Measurements from ENCODE around the gene CCDC63.

Gene CCDC63

DNA sequence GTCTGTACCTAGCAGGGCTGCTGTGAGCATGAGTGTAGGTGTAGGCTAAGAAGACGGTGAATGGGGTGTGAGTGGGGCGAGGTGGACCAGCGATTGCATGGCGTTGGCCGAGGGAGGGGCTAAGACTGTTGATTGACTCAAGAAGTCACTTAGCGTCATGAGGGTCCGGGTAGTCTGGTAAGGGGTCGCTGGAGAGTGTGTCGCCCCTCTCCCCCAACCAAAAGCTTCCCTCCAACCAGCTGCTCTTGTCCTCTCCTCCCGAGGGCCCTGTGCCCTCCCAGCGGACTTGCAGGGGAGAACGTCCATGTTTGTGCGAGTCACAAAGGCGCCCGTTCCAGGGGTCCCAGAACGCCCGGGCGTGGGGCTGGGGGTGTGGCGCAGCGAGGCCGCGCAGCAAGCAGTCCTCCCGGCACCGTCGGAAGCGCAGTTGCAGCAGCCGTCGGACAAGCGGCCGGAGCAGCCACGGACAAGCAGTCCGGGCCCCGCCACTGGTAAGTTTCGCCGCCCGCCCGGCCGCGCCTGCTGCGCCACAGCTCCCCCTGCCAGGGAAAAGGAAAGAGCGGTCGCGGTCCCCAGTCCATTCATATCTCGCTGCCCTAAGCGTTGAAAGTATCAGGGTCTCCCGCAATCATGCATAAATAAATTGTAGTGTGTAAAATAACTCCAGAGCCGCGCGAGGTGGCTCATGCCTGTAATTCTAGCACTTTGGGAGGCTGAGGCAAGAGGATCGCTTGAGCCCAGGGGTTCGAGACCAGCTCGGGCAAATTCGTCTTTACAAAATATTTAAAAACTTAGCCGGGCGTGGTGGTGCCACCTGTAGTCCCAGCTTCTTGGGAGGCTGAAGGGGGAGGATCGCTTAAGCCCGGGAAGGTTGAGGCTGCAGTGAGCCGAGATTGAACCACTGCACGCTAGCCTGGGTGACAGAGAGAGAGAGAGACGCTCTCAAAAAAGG lies at the start of gene CCDC63:
CCDC63 (plus strand) TSS at position 373 of the 952 bp plus-strand sequence. CDS start 5,968 bp downstream, outside the sequence.
- DNase-seq = peak; percentile 19

DNA sequence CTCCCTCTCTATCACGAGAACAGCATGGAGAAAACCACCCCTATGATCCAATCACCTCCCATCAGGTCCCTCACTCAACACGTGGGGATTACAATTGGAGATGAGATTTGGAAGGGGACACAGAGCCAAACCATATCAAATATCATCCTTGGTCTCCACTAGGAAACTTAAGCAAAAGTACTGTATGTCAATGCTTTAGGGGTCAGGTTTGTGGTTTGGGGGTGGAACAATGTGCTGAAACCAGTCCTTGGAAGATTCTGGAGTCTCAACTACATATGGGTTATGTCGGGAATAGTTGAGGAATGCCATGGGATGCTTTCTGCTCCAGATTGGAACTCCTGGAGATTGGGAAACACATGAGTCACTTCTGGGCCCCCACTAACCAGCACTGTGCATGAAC lies 48.3 kb upstream of the CCDC63 start:
- no peak for DNase-seq

DNA sequence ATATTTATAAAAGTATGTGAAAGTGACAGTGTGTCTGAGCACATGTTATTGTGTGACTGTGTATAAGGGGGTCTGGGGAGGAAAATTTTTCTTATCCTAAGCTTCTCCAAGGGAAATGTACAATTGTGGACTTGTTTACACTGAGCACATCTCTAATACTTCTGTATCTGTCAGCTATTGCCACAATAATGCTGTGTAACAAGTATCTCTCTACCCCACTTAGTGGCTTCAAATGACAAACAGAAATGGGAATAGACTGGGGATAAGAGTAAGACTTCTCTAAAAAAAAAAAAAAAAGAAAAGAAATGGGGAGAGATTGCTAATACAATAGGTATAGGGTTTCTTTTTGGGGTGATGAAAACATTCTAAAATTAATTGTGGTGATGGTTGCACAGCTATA lies 44.3 kb upstream of the CCDC63 start:
- DNase-seq = no peak

DNA sequence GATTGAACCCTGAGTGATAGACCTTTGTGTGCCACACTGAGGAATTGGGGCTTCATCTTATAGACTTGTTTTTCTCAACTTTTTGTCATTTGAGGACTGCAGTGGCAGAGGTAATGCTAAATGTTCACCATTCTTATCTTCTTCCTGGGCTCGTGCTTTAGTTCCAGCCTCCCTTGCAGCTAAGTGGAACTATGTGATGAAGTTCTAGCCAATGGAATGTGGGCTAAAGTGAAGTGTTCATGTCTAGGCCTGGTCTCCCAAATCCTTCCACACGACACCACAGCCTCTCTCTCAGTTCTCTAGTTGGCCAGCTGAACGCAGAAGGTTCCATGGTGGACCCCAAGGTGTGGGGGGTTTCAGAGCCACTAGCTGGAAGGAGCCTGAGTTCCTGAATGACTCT lies 42.4 kb upstream of the CCDC63 start:
- no peak for DNase-seq

DNA sequence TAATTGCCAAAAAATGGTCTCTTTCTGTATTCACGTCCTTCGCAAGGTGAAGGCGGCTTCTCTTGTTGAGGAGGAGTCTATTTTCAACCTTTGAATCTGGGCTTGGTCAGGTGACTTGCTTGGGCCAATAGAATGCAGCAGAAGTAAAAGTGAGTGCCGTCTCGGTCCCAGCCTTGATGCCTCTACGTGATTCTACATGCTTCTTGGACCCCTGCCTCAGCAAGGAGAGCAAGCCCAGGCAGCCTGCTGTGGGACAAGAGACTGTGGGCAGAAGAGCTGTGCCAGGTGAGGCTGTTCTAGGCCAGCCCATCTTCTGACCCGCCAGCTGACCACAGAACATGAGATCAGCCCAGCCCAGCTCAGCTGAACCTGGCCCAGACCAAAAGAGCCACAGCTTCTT lies 39.1 kb upstream of the CCDC63 start:
- DNase-seq = no peak

DNA sequence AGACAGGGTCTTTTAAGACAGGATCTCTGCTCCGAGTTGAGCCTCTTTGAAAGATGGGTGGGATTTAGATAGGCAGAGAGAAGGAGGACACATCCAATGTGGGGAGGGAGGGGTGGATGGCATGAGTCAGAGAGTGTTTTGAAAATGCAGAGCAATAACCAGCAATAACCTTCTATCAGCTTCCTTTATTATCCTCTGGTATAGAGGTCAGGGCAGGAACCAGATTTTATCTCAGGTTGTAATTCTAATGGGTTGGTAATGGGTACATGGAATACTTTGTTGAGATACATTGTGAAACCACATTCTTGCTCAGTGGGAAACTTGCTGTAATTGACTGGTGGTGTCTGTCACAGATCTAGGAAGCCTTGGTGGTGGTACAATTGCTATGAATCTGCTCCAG lies 37.6 kb upstream of the CCDC63 start:
- DNase-seq = no peak

DNA sequence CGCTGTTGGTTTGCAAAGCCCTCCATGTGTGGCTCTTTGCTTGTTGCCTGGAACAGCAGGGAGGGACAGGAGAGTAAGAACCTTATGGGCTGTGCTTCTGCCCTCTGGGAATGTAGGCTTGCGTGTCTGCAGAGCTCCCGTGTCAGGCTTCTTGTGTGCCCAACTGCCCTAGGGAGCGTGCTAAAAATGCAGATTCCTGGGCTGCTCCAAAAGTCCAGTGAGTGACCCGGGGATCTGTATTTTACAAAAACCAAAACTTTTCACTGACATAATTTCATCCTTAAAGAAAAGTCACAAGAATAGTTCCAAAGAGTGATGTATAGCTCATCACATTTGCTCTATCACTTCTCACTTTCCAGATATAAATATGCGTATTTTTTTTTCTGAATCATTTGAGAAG lies 34.8 kb upstream of the CCDC63 start:
- DNase-seq = no peak

DNA sequence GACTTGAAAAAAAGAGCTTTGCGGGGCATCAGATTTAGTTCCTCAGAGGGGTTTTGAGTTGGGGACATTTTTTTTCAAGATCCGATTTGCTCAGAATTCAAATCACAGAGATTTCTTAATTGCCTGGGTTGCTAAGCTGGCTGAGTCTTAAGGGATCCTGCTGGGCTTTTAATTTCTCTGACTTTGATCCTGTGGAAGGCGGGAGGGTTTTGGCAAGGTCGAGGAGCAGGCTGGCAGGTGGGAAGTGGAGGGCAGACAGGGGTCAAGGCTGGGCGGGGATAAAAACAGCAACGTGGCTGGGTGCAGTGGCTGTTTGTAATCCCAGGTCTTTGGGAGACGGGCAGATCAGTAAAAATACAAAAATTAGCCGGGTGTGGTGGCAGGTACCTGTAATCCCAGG lies 33.5 kb upstream of the CCDC63 start:
- no peak for DNase-seq

DNA sequence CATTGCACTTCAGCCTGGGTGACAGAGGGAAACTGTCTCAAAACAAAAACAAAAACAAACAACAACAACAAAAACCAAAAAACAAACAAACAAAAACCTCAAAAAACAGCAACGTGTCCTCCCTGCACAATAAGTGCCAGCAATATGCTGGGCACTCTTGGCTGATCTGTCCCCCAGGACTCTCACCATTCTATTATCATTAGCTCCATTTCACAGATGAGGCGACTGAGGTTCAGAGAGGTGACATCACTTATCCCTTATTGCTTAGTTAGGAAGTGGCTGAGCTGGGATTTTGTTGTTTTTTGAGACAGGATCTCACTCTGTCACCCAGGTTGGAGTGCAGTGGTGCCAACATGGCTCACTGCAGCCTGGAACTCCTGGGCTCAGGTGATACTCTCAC lies 33.0 kb upstream of the CCDC63 start:
- DNase-seq = no peak

DNA sequence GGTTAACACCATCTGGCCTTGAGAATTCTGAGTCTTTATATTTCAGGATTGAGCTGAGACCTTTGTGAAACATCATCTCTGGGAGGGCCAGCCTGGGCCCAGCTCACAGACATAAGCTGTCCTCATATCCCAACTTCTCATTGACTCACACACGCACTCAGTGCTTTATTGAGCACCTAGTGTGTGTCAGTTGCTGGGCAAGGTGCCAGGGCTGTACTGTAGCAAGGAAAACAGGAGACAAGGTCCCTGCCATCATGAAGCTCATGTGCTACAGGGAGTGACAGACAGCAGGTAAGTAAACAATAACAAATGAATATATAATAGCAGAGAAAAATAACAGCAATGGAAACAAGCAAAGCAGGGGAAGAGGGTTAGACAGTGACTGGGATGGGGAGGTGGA lies 30.5 kb upstream of the CCDC63 start:
- no peak for DNase-seq

DNA sequence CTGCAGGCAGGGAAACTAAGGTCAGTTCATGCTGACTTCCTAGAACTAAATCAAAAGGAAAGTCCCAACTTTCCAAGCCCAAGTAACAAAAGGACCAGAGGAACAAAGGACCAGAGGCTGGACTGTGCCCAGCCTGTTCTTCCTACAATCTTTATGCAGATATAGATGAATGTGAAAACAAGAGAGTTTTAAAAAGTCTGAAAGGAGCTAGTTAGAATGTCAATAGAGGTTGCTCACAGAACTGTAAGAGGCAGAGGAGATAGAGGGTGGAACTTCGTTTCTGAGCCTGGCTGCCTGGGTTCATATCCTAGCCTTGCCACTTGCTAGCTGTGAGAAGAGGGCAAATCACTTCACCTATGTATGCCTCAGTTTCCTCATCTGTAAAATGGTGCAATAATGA lies 30.0 kb upstream of the CCDC63 start:
- no peak for DNase-seq

DNA sequence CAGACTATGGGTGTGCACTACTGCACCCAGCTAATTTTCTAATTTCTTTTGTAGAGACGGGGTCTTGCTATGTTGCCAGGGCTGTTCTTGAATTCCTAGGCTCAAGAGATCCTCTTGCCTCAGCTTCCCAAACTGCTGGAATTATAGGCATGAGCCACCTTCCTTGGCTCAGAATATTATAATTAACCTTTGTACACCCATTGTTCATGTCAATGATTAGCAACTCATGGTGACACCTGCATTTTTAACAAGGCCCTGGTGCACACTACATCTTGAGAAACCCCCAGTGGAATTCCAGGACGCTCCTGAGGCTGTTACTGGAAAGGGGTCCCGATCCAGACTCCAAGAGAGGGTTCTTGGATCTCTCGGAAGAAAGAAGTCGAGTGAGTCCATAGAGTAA lies 28.3 kb upstream of the CCDC63 start:
- DNase-seq = no peak

DNA sequence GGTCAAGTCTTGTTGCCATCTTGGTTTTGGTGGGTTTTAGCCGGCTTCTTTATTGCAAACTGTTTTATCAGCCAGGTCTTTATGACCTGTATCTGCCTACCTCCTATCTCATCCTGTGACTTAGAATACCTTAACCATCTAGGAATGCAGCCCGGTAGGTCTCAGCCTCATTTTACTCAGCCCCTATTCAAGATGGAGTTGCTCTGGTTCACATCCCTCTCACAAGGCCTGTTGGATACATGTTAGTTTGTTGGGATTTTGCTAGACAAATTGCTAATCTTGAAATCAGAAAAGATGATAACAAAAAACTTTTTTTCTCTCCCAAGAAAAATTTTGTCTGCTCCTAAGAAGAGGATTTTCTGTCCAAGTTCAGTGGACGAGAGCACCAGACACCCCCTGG lies 27.6 kb upstream of the CCDC63 start:
- DNase-seq = no peak

DNA sequence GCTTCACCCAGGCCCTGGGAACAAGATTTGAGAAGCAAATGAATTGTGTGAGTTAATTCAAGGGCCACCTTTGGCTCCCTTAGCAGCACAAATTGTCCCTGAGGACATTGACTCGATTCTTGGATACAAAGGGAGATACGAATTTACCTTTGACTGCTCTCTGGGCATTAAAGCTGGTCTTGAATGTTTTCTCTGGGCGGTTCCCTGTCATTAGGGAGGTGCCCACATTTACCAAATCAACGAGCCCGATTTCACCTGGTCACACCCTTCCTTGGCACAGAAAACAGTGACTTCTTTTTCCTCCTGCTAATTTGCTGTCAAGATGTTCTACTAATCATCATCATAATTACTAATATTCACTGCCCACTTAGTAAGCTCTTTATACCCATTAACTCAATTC lies 27.1 kb upstream of the CCDC63 start:
- no peak for DNase-seq

DNA sequence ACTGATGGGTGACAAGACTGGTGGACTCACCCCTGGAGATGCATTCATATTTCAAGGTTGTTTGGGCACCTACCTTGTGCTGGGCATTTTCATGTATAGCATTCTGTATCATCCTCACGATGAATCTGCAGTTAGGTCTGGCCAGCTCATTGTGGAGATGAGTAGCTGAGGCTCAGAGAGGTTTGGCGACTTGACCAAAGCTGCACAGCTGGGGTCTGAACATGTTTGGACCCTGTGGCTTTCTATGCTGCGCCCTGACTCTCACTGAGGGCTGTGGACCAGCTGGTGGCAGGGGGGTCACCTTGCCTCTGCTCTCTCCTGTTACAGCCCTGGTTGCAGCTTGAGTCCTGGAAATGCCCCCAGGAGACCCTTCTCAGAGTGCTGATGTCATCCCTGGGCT lies 24.9 kb upstream of the CCDC63 start:
- DNase-seq = no peak

DNA sequence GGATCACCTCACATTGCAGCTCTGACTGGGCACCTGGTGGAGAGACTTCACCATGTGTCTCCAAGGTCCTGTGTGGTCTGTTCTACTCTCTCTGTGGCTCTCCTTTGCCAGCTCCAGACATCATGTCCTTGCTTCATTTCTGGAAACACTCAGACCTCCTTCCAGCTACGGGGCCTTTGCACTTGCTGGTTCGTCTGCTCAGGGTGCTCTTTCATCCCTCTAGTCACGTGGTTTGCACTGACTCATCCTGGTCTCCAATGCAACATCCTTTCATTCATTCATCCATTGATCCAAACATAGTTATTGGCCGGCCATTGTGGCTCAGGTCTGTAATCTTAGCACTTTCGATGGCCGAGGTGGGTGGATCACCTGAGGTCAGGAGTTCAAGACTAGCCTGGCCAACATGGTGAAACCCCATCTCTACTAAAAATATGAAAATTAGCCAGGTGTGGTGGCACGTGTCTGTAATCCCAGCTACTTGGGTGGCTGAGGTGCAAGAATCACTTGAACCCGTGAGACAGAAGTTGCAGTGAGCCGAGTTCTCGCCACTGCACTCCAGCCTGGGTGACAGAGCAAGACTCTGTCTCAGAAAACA lies 23.9 kb upstream of the CCDC63 start:
- DNase-seq = no peak

DNA sequence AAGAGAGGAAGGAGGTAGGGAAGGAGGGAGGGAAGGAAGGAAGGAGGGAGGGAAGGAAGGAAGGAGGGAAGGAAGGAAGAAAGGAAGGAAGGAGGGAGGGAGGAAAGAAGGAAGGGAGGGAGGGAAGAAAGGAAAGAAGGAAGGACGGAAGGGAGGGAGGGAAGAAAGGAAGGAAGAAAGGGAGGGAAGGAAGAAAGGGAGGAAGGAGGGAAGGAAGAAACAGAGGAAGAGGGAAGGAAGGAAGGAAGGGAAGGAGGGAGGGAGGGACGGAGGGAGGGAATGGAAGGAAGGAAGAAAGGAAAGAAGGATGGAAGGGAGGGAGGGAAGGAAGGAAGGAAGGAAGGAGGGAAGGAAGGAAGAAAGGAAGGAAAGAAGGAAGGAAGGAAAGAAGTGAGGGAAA lies 22.4 kb upstream of the CCDC63 start:
- DNase-seq = no peak

DNA sequence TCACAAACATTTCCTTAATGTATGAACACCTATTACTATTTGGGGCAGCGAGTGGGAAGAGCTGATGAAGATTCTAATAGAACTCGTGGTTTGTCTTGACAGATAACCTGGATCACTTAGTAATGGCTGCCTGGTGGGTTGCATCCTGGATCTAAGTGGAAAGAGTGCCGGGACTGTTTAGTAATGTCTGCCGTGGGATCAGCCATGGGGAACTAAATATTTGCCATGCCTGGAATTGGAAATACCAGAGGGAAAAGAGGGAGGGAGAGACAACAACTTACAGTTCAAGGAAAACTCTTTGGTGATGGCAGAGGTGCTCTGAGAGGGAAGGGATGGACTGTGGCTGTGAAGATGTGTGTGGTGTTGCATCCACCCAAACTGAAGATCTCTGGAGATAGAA lies 21.3 kb upstream of the CCDC63 start:
- no peak for DNase-seq

DNA sequence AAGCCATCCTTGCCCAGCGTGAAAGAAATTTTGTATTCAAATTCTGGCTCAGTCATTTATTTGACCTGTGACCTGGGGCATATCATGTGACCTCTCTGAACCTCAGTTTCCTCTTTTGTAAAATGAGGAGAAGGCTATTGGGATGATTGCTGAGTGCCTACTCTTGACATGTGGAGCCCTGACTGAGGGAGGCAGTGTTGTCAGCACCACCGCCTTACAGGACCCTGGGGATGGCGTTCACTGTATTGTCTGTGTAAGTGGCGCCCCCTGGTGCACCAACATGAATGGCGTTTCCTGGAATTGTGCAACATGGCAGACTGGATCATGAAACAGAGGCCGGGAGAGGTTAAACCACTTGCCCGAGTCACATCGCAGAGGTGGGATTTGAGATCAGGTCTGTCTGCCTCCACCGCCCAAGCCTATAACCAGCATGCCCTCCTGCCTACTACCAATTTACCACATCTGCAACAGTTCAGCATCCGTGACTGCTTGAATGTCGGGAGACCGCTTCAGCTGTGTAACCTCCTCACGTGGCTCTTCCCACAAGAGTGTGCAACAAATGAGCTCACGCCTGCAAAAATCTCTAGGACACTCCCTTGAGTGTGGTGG lies 20.1 kb upstream of the CCDC63 start:
- DNase-seq = peak; percentile 89

DNA sequence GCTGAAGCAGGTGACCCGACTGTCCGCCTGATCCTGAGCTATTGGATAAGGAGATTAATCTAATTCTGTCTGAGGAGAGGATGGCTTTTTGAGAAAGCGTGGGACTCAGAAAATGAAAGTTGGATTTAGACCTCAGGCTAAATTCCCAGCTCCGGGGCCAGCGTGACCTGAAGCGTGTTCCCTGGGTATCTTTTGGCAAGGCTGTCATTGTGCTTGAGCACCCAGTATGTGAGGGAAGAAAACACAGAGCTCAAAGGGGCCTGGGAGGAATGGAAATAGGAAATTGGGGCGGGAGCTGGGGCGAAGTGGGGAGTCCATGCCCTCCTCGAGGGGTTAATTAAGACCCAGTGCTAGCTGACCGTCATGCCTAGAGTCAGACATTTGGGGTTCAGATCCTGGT lies 17.5 kb upstream of the CCDC63 start:
- DNase-seq = no peak

DNA sequence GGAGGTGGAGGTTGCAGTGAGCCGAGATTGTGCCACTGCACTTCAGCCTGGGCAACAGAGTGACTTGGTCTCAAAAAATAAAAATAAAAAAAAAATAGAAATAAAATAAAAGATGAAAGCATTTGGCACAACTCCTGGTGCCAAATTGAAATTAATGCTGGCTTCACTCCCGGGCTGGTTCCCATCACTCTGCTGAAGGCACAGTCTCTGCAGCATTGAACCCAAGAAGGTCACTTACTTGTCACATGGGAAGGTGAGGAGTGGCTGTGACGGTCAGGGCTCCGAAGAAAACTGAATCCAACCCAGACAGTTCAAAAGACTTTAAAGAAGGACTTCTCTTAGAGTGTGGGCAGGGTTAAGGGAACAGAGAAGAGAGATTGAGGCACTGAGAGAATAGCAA lies 10.5 kb upstream of the CCDC63 start:
- no peak for DNase-seq

DNA sequence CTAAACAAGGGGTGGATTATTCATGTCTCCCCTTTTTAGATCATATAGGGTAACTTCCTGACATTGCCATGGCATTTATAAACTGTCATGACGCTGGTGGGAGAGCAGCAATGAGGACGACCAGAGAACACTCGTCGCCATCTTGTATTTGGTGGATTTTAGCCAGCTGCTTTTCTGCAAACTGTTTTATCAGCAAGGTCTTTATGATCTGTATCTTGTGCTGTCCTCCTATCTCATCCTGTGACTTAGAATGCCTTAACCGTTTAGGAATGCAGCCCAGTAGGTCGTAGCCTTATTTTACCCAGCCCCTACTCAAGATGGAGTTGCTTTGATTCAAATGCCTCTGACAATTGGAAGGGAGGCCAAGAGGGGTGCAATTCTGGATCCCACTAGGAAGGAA lies 5.8 kb upstream of the CCDC63 start:
- DNase-seq = no peak

DNA sequence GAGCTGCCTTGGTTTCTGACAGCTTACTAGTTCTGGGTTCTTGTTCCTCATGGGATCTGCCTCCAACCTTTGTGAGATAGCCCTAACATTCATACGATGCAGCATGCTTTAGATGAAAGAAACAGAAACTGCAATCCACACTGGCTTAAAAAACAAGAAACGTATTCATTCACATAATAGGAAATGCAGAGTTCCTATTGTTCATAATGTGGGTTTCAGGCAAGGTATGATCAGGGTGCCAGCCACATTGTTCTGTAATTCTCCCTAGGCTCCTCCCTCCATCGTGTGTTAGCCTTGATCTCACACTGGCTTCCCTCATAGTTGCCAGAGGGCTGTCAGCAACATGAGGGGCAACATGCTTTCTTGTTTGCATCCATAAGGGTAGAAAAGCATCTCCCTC lies 2.7 kb upstream of the CCDC63 start:
- no peak for DNase-seq

Measured in activated CD4-positive, alpha-beta T cell treated with anti-CD3 and anti-CD28 coated beads, Interleukin-2, amount 50 U/mL, for 16 hours (primary cell).